Keratinocyte (primary cell): ENCODE data around the gene LGALS7.

Experiments
- EZH2 ChIP-seq: IDR thresholded peaks from one replicate; pipeline ENCODE4 v1.6.1; 2012; ENCODE audit warnings: inconsistent platforms, mild to moderate bottlenecking, low read length, moderate library complexity
- TF ChIP-seq, protein P1 (sequence below), 3 experiments: IDR thresholded peaks in 1 of 3; conservative IDR thresholded peaks in 1 of 3; optimal IDR thresholded peaks in 1 of 3; 2 replicates in 2 of 3; 3 replicates in 1 of 3; pipeline versions ENCODE3 to v1.5.1; 2011; ENCODE audit warnings: low read length in 3 of 3, mild to moderate bottlenecking in 3 of 3, moderate library complexity in 2 of 3, control low read depth in 1 of 3, inconsistent platforms in 1 of 3; ENCODE audit not compliant: insufficient read depth in 2 of 3; ENCODE audit errors: extremely low read depth in 1 of 3

DNA sequence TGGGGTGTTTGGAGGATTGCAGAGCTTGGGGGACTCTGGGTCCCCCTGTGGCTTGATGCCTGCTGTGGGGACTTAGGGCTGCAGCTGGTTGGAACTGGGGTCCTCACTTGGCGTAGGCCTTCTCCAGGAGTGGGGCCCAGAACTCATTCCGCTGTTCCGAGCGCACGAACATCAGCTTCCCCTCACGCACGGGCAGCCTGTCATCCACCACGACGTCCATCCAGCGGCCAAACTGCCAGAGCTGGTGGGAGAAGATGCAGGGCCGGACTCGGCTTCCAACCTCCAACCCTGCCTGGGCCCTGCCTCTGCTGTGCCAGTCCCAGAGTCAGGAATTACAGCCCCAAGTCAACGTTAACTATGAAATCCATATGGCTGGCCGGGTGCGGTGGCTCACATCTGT, 31.6 kb downstream of the LGALS7 start:
- TF ChIP-seq, protein P1, sequence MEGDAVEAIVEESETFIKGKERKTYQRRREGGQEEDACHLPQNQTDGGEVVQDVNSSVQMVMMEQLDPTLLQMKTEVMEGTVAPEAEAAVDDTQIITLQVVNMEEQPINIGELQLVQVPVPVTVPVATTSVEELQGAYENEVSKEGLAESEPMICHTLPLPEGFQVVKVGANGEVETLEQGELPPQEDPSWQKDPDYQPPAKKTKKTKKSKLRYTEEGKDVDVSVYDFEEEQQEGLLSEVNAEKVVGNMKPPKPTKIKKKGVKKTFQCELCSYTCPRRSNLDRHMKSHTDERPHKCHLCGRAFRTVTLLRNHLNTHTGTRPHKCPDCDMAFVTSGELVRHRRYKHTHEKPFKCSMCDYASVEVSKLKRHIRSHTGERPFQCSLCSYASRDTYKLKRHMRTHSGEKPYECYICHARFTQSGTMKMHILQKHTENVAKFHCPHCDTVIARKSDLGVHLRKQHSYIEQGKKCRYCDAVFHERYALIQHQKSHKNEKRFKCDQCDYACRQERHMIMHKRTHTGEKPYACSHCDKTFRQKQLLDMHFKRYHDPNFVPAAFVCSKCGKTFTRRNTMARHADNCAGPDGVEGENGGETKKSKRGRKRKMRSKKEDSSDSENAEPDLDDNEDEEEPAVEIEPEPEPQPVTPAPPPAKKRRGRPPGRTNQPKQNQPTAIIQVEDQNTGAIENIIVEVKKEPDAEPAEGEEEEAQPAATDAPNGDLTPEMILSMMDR (optimal IDR thresholded peaks at IDR 0.05 in 1 of 3, IDR thresholded peaks at IDR 0.05 in 1 of 3, conservative IDR thresholded peaks at IDR 0.05 in 1 of 3; ENCODE audit: extremely low read depth in 1 of 3, insufficient read depth in 2 of 3, low read length in 3 of 3) = no peak
- no peak for TF ChIP-seq EZH2
